ENCODE measurements around the gene PVALB.

Gene PVALB, protein sequence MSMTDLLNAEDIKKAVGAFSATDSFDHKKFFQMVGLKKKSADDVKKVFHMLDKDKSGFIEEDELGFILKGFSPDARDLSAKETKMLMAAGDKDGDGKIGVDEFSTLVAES

GRCh38 chr22:36816636-36817524 is at the start of gene PVALB:
Gene PVALB, minus strand, starts transcription at chr22:36817035. Its CDS starts 30 bp downstream, at chr22:36817005.
- TF ChIP-seq CTCF (IDR thresholded peaks at IDR 0.05; ENCODE audit: insufficient read depth, low read depth, low read length, missing control alignments), result no peak
- DNase-seq (ENCODE audit: low read depth), result no peak
- no peak within 1 kb of the TSS for H3K4me3 ChIP-seq (ENCODE audit: low read depth, low read length)

DNA sequence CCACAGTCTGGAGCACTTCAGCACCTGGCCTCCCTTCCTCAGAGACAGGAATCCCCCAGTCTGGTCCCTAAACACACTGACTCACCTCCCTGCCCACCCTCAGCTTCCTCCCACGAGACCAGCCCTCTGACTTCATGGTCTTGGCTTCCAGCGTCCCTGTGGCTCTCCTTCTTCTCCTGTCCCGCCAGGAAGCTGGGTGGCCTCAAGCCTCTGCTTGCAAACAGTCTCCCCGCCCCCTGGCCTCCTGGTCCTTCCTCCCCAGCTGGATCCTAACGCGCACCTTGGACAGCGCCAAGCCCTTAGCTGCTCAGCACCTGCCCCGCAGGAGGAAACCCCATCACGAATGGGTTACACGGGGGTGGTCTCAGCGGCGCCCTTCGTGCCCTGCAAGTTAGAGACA is 48.5 kb upstream of the PVALB start:
- no peak for DNase-seq (ENCODE audit: low read depth)
- H3K4me3 ChIP-seq (ENCODE audit: low read depth, low read length), result no peak overlapping the region
- no peak for TF ChIP-seq CTCF (IDR thresholded peaks at IDR 0.05; ENCODE audit: insufficient read depth, low read depth, low read length, missing control alignments)

GRCh38 chr22:36864454-36865215 is 47.8 kb upstream of the PVALB start:
- no peak overlapping the region for H3K4me3 ChIP-seq (ENCODE audit: low read depth, low read length)
- DNase-seq (ENCODE audit: low read depth), result no peak
- no peak for TF ChIP-seq CTCF (IDR thresholded peaks at IDR 0.05; ENCODE audit: insufficient read depth, low read depth, low read length, missing control alignments)

DNA sequence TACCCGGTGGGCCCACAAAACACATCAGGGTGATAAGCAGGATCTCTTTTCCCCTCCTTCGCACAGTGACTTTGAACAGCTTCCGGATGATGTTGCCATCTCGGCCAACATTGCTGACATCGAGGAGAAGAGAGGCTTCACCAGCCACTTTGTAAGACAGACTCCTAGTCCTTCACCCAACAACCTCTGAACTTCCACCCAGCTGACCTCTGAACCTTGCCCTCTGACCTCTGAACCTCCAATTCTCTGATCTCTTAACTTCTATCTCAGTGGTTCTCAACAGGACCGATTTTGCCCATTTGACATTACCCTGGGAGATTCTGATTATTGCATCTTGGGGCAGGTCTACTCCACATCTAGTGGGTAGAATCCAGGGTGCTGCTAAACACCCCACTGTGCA is 47.1 kb upstream of the PVALB start:
- DNase-seq (ENCODE audit: low read depth), result no peak
- H3K4me3 ChIP-seq (ENCODE audit: low read depth, low read length), result no peak overlapping the region
- no peak for TF ChIP-seq CTCF (IDR thresholded peaks at IDR 0.05; ENCODE audit: insufficient read depth, low read depth, low read length, missing control alignments)

GRCh38 chr22:36863281-36863680 is 46.4 kb upstream of the PVALB start:
- no peak for TF ChIP-seq CTCF (IDR thresholded peaks at IDR 0.05; ENCODE audit: insufficient read depth, low read depth, low read length, missing control alignments)
- DNase-seq (ENCODE audit: low read depth), result peak; percentile 51
- H3K4me3 ChIP-seq (ENCODE audit: low read depth, low read length), result peak overlapping the region; percentile 69

GRCh38 chr22:36862251-36863242 is 45.7 kb upstream of the PVALB start:
- no peak for TF ChIP-seq CTCF (IDR thresholded peaks at IDR 0.05; ENCODE audit: insufficient read depth, low read depth, low read length, missing control alignments)
- H3K4me3 ChIP-seq (ENCODE audit: low read depth, low read length), result peak overlapping the region; percentile 69
- DNase-seq (ENCODE audit: low read depth), result peak; percentile 90
